ENCODE results near the gene P4HA3. TPM values are rescaled to one million over a fixed set of nuclear protein-coding genes. Genes with fewer than 3 reads are reported as not detected.
A peak's percentile ranks its signal among the peaks of the same experiment; 100 is the strongest.
"Not testable (repeated sequence)": the region's sequence is repeated elsewhere in the genome, so short reads cannot be mapped to it uniquely, and the experiment has no call there.

Gene P4HA3
- total RNA-seq, 2 donors from 2014 or later, result 4.4 to 5.7 TPM

DNA sequence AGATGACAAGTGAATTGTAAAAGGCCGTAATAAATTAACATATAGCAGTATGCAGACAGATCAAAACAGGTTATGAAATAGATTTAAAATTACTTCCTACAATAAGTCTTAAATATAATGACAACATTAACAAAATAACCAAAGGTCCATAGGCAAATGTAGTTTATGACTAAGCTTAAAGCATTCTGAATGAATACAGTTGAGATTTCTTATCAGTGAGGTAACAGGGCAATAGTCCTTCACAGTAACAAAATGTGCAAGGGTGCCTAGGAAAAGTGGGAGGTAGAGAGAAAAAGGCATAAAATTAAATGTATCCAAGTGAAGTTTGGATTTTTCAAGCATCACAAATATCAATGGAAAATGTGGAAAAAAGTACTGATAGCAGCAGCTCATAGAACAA, 20.9 kb upstream of the P4HA3 start:
- DNase-seq (ENCODE audit: low spot score) (no peak), ATAC-seq (ENCODE audit: insufficient number of reproducible peaks, low FRiP score, low read depth) (no peak)
- Histone ChIP-seq H3K27ac (no peak overlapping the region), H3K4me3 (no peak overlapping the region), H3K27me3 (replicated peaks; ENCODE audit: insufficient read depth) (no peaks in the 10 kb centered on the region), H3K4me1 (ENCODE audit: control insufficient read depth in 1 of 2, low read depth in 2 of 2) (peaks cover 0 to 21% of the 10 kb centered on the region in 2 donors), H3K9me3 (no peaks in the 10 kb centered on the region), H3K36me3 (peaks cover 5% of the 10 kb centered on the region)
- TF ChIP-seq, protein P1, sequence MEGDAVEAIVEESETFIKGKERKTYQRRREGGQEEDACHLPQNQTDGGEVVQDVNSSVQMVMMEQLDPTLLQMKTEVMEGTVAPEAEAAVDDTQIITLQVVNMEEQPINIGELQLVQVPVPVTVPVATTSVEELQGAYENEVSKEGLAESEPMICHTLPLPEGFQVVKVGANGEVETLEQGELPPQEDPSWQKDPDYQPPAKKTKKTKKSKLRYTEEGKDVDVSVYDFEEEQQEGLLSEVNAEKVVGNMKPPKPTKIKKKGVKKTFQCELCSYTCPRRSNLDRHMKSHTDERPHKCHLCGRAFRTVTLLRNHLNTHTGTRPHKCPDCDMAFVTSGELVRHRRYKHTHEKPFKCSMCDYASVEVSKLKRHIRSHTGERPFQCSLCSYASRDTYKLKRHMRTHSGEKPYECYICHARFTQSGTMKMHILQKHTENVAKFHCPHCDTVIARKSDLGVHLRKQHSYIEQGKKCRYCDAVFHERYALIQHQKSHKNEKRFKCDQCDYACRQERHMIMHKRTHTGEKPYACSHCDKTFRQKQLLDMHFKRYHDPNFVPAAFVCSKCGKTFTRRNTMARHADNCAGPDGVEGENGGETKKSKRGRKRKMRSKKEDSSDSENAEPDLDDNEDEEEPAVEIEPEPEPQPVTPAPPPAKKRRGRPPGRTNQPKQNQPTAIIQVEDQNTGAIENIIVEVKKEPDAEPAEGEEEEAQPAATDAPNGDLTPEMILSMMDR (IDR thresholded peaks at IDR 0.05), result no peak

DNA sequence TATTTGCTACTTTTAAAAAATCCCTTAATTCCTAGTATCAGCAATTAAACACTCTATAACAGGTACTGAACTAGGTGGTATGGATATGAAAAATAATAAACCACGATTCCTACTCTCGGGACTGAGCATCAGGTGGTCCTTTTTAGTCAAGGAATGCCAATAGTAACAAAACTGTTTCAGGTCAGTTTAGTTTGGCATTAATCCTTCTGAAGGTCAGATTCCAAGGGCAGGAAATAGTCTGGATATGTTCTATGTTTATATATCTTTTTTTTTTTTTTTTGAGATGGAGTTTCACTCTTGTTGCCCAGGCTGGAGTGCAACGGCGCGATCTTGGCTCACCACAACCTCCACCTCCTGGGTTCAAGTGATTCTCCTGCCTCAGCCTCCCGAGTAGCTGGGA, 19.6 kb upstream of the P4HA3 start:
- H3K9me3 ChIP-seq; H3K36me3 ChIP-seq; DNase-seq (ENCODE audit: low spot score); H3K27me3 ChIP-seq (replicated peaks; ENCODE audit: insufficient read depth); ATAC-seq (ENCODE audit: insufficient number of reproducible peaks, low FRiP score, low read depth): not testable (repeated sequence)
- Histone ChIP-seq H3K27ac (peak overlapping the region in 1 of 2 donors; percentile 42), H3K4me3 (peak overlapping the region; percentile 27), H3K4me1 (ENCODE audit: control insufficient read depth in 1 of 2, low read depth in 2 of 2) (peaks cover 11 to 34% of the 10 kb centered on the region in 2 donors)

DNA sequence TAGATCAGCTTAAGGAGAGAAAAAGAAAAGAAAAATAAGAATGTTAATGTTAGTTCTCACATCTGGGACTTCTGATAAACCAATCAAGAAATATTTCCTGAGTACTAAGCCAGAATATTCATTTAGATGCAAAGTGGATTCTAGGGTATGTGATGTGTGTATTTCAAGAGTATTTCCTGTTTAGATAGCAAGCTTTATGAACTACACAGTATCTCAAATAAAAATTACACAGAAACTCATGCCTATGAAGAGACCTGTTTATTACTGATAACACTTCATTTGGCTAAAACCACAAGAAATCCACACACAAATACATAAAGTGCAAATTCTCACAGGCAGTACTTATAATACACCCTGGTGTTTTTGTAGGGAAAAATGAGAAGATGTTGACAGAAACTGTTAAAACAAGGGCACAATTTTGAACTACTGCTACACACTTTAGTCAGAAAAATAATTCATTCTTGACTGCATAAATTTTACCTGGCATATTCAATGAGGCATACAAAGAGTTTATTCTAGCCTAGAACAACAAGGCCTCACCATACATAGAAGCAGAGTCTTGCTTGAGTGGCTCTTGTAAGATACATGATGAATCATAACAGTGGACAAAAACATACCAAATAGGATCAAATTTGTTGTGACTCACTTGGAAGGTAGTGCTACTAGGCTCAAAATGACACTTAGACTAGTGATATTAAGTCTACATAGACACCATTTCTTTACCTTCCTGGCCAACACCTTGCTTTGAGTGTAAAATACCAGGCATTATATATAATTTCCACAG, 18.8 kb upstream of the P4HA3 start:
- TF ChIP-seq, protein P1 (IDR thresholded peaks at IDR 0.05), result no peak
- H3K27ac ChIP-seq, result peak overlapping the region in 1 of 2 donors; percentile 42
- no peak overlapping the region for H3K4me3 ChIP-seq
- DNase-seq (ENCODE audit: low spot score), result no peak
- H3K9me3 ChIP-seq, result no peaks in the 10 kb centered on the region
- H3K36me3 ChIP-seq, result no peaks in the 10 kb centered on the region
- H3K27me3 ChIP-seq (replicated peaks; ENCODE audit: insufficient read depth), result no peaks in the 10 kb centered on the region
- peaks cover 14 to 41% of the 10 kb centered on the region in 2 donors for H3K4me1 ChIP-seq (ENCODE audit: control insufficient read depth in 1 of 2, low read depth in 2 of 2)
- ATAC-seq (ENCODE audit: insufficient number of reproducible peaks, low FRiP score, low read depth), result no peak

DNA sequence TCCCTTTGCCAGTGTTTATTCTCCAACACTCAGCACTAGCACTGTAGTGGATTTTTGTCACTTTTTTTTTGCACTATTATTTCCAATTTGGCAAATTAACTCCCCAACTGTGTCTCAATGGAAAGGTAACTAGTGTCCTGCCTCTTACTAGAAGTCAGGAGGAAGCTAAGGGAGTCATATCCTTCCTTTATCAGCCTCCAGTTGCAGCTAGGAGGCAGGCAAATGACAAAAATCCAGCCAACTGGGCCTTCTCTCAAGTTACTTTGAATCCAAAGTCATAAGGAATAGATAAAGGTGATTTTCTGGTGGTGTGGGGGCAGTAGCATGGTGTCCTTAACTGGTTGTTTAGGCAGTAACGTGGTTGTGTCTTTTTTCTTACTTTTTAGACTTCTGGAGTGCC, 15.6 kb upstream of the P4HA3 start:
- Histone ChIP-seq H3K36me3 (no peaks in the 10 kb centered on the region), H3K27me3 (replicated peaks; ENCODE audit: insufficient read depth) (no peaks in the 10 kb centered on the region), H3K4me1 (ENCODE audit: control insufficient read depth in 1 of 2, low read depth in 2 of 2) (peaks cover 24 to 60% of the 10 kb centered on the region in 2 donors), H3K27ac (peak overlapping the region in 1 of 2 donors; percentile 31), H3K4me3 (no peak overlapping the region), H3K9me3 (no peaks in the 10 kb centered on the region)
- ATAC-seq (ENCODE audit: insufficient number of reproducible peaks, low FRiP score, low read depth) (no peak), DNase-seq (ENCODE audit: low spot score) (no peak)
- TF ChIP-seq, protein P1 (IDR thresholded peaks at IDR 0.05), result no peak

DNA sequence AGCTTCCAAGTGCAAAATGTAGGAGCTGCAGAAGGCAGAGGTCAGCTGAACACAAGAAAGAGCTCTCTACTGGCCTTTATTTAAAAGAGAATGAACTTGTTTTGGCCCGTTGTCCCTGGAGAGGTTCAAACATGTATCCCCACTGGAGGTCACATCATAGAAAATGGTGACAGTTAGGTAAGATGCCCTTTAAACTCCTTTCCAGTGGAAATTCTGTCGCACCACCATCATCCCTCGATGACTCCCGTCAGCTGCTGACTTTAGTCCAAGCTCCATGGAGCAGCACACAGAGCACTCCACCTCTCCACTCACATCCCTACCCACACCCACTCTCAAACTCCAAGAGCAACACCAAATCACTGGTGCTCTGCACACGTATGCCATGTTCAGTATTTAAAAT, 15.2 kb upstream of the P4HA3 start:
- no peak for DNase-seq (ENCODE audit: low spot score)
- peaks cover 25 to 63% of the 10 kb centered on the region in 2 donors for H3K4me1 ChIP-seq (ENCODE audit: control insufficient read depth in 1 of 2, low read depth in 2 of 2)
- H3K36me3 ChIP-seq, result no peaks in the 10 kb centered on the region
- no peak for ATAC-seq (ENCODE audit: insufficient number of reproducible peaks, low FRiP score, low read depth)
- H3K27me3 ChIP-seq (replicated peaks; ENCODE audit: insufficient read depth), result no peaks in the 10 kb centered on the region
- H3K9me3 ChIP-seq, result no peaks in the 10 kb centered on the region
- TF ChIP-seq, protein P1 (IDR thresholded peaks at IDR 0.05), result no peak
- H3K4me3 ChIP-seq, result no peak overlapping the region
- H3K27ac ChIP-seq, result peak overlapping the region in 1 of 2 donors; percentile 31
